ENCODE results near the gene KLF1.

- TF ChIP-seq POLR2A (IDR thresholded peaks at IDR 0.05) (peak in 3 of 4 donors; percentile 70 to 92 (median 87)), CTCF (IDR thresholded peaks at IDR 0.05) (no peak), POLR2AphosphoS5 (IDR thresholded peaks at IDR 0.05) (peak; percentile 56 to 92)
Observed at GRCh38 chr19:12881172-12881808, 5.7 kb downstream of the KLF1 start, which contains the start of gene DNASE2.

Measured in upper lobe of left lung (tissue), 4 donors.